NCI-H1436 treated with DMSO at 0.1 percent for 48 hours (cell line): Measurements from ENCODE around the gene ENTR1.
"Not testable (repeated sequence)": the region's sequence is repeated elsewhere in the genome, so short reads cannot be mapped to it uniquely, and the experiment has no call there.

Experiments used
- DNase-seq: peaks from one replicate; lab custom pipeline; 2025; lab: John Stamatoyannopoulos, UW

Gene ENTR1

DNA sequence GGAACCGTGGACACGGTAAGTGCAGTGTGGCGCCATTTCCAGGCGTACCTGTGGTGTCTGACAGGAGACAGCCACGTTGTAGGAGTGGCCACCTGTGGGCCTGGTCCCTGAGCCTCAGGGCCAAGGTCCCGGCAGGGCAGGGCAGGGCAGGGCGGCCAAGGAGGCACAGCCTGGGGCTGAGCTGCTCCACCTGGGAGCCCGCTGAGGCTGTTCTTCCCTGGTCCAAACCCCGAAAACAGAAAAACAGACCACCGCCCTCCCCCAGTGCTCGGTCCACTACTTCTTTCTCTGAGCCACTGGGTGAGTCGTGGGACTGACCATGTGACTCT, 8.6 kb upstream of the ENTR1 start:
- DNase-seq: no peak

GRCh38 chr9:136418182-136419091, 8.0 kb upstream of the ENTR1 start:
- no peak for DNase-seq

DNA sequence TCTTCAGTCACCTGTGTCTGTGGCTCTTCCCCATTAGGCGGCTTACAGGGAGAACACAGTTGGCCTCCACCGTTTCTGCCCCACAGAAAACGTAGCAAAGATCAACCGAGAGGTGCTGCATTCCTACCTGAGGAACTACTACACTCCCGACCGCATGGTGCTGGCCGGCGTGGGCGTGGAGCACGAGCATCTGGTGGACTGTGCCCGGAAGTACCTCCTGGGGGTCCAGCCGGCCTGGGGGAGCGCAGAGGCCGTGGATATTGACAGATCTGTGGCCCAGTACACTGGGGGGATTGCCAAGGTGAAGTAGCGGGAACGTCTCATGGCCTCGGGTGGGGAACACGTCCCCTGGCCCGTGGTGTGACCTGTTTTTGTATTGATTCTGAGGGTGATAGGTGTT, 6.5 kb upstream of the ENTR1 start:
- DNase-seq: no peak

DNA sequence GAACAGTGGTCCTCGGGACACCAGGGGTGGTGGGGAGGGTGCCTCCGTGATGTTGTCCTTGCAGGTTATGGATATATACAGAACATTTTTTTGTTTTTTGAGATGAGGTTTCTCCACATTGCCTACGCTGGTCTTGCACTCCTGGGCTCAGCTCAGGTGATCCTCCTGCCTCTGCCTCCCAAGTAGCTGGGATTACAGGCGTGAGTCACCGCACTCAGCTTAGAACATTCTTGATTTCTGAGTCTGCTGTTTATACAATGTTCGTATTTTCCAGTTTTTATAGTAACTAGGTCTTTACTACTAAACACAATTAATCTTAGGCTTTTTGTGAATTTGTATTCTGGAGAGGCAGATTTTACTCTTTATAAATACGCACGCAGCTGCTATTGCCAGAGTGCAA, 6.0 kb upstream of the ENTR1 start:
- no peak for DNase-seq

- no peak for DNase-seq
Observed at GRCh38 chr9:136412962-136413361, 2.5 kb upstream of the ENTR1 start.

DNA sequence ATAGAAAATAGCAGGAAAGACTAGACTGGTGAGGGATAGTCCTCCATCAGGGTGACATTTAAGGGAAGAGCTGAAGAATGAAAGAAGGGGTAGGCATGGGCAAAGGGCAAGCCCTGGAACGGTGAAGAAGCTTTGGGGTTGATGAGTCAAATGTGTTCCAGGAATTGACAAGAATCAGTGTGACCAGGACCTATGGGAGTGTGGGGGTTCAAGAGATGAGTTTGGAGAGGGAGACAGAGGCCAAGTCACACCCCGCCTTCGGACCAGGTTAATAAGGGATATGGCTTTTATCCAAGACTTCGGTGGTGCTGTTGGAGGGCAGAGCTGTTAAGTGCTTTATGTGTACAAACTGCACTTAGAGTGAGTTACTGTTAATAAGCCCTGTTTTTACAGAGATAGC, 964 bp upstream of the ENTR1 start:
- no peak for DNase-seq

- no peak for DNase-seq
Observed at GRCh38 chr9:136409557-136410455, 608 bp downstream of the ENTR1 start.

DNA sequence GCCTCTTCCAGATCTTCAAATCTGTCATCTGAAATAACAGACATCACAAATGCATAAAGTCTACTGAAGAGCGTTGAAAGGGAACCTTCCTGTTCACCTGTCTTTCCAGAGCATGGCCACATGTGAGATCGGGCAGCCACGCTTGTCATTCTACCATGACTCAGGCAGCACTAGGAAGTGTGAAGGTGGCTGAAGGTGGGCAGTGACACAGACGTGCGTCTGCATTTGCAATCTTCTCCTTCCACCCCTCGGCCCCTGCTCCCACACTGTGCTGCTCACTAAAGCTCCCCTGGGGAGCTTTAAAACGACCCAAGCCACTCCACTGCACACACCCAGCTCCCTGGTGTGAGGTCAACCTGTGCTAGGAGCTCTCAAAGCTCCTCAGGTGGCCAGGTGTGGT, 2.5 kb downstream of the ENTR1 start:
- no peak for DNase-seq

DNA sequence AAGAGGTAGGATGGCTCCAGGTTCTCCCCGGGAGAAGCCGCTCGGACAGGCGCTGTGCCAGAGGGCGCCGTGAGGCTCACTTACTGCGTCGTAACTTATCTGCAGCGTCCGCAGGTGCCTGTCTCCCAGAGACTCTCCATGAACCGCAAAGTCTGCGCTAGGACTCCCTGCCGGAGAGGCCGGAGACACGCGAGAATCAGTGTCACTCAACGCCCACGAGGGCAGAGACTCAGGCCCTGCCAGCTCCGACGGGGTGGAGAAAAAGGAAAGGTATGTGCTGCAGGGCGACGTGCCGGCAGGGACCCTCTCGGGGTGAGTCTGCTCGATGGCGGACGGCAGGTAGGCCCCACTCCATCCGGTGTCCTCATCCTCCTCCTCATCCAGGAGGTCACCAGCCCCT, 3.4 kb downstream of the ENTR1 start:
- DNase-seq: not testable (repeated sequence)

DNA sequence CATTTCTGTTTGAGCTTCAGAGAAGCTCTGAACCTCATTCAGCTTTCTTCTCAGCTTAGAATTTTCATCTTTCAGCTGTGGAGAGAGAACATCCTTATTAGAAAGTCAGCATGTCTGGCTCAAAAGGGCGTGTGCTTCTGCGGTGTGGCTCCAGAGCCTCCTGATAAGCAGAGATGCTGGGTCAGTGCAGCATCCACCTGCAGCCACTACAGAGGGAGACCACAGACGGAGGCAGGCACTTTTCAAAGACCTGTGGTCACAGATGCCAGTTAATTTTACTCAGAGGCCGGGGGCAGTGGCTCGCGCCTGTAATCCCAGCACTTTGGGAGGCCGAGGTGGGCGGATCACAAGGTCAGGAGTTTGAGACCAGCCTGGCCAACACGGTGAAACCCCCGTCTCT, 4.5 kb downstream of the ENTR1 start:
- DNase-seq: not testable (repeated sequence)

DNA sequence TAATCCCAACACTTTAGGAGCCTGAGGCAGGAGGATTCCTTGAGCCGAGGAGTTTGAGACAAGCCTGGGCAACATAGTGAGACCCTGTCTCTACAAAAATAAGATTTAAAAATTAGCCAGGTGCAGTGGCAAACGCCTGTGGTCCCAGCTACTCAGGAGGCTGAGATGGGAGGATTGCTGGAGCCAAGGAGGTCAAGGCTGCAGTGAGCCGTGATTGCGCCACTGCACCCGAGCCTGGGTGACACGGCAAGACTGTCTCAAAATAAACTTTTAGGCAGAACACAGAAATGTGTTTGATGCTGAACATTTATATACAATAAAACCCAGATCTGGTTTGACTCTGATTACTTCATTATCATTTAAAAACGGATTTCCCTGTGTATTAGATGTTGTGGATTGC, 4.9 kb downstream of the ENTR1 start:
- no peak for DNase-seq

GRCh38 chr9:136404801-136405136, 5.6 kb downstream of the ENTR1 start:
- no peak for DNase-seq

DNA sequence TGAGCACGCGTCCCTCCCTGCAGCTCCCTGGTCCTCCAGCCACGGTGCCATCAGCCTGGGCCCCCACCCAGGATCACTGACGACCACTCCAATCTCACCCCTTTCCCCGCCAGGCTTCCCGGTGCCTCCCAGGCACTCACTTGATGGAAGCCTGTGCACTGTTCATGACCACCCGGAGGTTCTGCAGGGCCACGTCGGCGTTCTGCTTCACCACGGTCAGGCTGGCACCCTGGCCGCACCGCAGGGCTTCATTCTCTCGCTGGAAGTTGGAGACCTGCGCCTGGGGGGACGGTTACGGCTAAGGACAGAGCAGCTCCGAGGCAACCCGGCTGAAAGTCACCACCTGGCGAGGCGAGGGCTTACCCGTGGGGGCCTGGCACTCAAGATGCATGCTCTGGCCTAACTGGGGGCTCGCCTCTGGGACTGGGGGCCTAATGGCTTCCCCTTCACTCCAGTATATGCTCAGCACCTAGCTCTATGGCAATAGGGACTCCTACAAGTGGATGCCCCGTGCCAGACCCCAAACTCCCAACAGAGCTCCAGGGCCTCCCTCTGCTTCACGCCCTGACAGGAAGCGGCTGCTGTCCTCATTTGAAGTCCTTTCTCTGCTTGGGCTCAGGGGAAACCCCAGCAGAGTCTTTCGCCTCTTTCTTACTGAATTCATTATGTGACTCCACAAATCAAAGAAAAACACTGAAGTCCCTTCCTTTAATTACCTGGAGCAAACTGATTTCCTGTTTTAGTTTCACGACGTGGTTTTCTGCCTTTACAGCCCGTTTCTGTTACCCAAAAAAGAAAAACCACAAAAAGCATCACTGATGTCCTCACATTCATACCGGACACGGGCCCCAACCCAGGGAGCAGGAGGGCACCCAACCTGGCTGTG, 6.3 kb downstream of the ENTR1 start:
- no peak for DNase-seq

- no peak for DNase-seq
Observed at GRCh38 chr9:136403538-136403914, 6.9 kb downstream of the ENTR1 start.

- DNase-seq: no peak
Observed at GRCh38 chr9:136402067-136402466, 8.3 kb downstream of the ENTR1 start.

DNA sequence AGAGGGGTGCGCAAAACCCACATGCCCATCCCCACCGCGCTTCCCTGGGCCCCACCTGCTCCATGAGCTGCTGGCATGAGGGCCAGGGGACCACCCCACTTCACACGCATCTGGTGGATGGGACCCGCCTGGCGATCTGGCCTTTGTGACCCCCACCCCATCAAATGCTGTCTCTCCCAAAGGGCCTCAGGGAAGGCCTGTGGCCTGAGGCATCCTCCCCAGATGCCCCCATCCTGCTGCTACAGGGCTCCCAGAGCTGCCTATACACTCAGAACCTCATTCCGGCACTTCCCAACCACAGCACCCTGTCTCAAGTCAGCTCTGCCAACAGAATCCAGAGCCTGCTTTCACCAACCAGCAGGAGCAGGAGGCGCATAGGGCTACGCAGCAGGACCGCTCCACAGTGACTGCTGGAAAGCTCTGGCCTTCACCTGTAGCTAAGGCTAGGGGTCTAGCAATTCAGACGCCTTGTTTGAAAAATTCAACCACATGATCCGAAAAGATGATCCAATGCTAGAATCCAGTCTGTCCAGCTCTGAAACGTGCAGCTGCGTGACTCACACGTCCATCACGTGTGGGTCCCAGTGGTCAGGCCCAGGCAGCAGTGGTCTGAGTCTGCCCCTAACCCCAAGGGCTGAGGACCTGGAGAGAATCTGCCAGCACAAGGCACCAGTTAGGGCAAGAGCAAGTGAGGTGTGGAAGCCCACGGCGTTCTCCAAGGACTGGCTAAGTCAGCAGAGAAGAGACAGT, 9.1 kb downstream of the ENTR1 start:
- no peak for DNase-seq

- peak; percentile 45 for DNase-seq
Observed at GRCh38 chr9:136400038-136400834, 10.2 kb downstream of the ENTR1 start, which contains the start of gene SNAPC4. Gene SNAPC4 (minus strand): TSS chr9:136400170. CDS start chr9:136398428, 1,742 bp downstream.

DNA sequence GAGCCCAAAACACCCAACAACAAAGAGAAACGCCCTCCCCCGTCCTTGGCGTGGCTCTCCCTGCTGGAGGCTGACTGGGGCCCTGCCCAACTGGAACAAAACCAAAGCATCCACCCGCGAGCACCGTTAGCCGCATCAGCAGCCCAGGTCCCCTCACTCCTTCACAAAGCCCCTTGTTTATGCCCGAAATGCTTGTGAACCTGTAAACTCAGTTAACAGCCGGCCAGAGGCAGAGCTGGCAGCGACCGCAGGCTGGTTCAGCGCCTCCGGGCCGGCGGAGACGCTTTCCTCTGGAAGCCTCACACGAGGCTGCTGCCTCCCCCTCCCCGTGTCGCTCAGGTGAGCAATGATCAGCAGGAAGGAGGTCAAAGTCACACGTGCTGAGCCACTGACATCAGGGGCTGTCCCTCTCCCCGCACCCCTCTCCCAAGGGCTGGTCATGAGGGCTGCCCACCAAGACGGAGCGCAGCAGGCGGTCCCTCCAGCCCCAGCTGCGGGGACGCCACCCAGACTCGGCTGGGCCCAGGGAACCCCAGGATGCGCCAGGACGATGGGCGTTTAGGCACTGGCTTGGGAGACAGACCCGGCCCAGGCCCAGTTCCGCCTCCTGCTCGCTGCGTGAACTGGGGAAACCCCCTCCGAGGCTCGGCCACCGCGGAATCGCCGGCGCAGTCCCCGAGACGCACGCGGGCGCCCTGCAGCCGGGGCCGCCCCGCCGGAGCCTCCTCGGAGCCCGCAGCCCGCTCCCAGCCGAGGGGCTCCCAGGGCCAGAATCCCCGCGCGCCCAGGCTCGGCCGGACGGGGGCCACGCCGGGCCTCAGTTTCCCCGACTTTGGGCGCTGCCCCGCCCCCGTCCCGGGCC, 11.0 kb downstream of the ENTR1 start:
- DNase-seq: no peak

GRCh38 chr9:136398286-136398685, 12.1 kb downstream of the ENTR1 start:
- no peak for DNase-seq

- DNase-seq: no peak
Observed at GRCh38 chr9:136397643-136398042, 12.8 kb downstream of the ENTR1 start.
